Neural crest cell (in vitro differentiated cells): ENCODE data around the gene ACRBP. TPM values are rescaled to one million over a fixed set of nuclear protein-coding genes. Genes with fewer than 3 reads are reported as not detected.
A peak's percentile ranks its signal among the peaks of the same experiment; 100 is the strongest.

ENCODE experiments used
- DNase-seq: peaks from one replicate; pipeline ENCODE4 v3.0.0; 2021; ENCODE audit warnings: low read depth, mixed read lengths, low spot score
- H3K27ac Mint-ChIP-seq: one replicate; pipeline ENCODE4 v1.8.0; 2021; ENCODE audit warnings: mild to moderate bottlenecking, mixed read lengths; ENCODE audit not compliant: unreplicated experiment
- H3K27me3 Mint-ChIP-seq: 2 replicates; pipeline ENCODE4 v1.8.0; 2021; ENCODE audit warnings: low read depth, mild to moderate bottlenecking, mixed read lengths
- H3K36me3 Mint-ChIP-seq: 2 replicates; pipeline ENCODE4 v1.8.0; 2021; ENCODE audit warnings: low read depth, mild to moderate bottlenecking, mixed read lengths
- H3K4me1 Mint-ChIP-seq: 2 replicates; pipeline ENCODE4 v1.8.0; 2021; ENCODE audit warnings: mixed read lengths
- H3K4me3 Mint-ChIP-seq: one replicate; pipeline ENCODE4 v1.8.0; 2021; ENCODE audit warnings: mild to moderate bottlenecking, mixed read lengths
- H3K9me3 Mint-ChIP-seq: 2 replicates; pipeline ENCODE4 v1.8.0; 2021; ENCODE audit warnings: mixed read lengths
- long read RNA-seq: library from polyadenylated mRNA; unstranded; transcript quantifications from one replicate; pipeline ENCODE4 v2.0.0, GENCODE V29; 2020
- total RNA-seq: library from RNA; stranded (reverse); gene quantifications from 2 replicates; pipeline ENCODE4 v1.2.1, GENCODE V29; 2021
- TF ChIP-seq, protein P1 (sequence below): fragments of 200-600 bp; sonication (generic); conservative IDR thresholded peaks from 2 replicates; pipeline ENCODE4 v1.5.0; 2021; ENCODE audit warnings: antibody characterized with exemption, mild to moderate bottlenecking

The ACRBP gene
- 1.9 and 2.4 TPM in 2 replicates for total RNA-seq
- long read RNA-seq: 0 reads

DNA sequence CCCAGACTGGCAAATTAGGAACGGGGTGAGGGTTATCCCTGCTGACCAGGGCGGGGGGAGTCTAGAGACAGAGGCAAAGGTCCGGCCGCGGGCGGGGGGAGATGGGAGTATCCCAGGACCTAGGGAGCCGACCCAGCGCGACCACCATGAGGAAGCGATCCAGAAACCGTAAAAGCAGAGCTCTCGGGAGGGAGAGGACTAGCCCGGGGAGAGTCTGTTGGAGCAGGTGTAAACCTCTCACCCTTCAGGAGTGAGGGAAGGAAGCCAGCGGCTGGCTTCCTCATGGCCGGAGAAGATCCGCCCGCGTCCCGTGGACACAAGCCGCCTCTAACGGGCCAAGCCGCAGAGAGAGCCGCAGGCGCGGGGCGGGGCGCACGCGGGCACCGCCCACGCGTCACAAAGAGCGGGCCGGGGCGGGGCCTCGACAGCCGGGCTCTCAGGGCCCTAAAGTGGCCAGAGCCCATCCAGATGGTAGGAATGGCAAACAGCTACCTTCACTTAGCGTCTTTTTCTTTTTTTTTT lies at the start of gene ACRBP:
Gene ACRBP (minus strand): TSS at position 350 of the 522 bp plus-strand sequence. CDS start 66 bp downstream, at position 284.
- Mint-ChIP-seq H3K36me3 (peaks cover 10% of the 10 kb centered on the region), H3K27ac (peak within 1 kb of the TSS; percentile 46), H3K4me3 (peak within 1 kb of the TSS; percentile 83), H3K9me3 (no peaks in the 10 kb centered on the region), H3K27me3 (peaks cover 11% of the 10 kb centered on the region), H3K4me1 (peaks cover 16% of the 10 kb centered on the region)
- DNase-seq: peak; percentile 69
- TF ChIP-seq, protein P1, sequence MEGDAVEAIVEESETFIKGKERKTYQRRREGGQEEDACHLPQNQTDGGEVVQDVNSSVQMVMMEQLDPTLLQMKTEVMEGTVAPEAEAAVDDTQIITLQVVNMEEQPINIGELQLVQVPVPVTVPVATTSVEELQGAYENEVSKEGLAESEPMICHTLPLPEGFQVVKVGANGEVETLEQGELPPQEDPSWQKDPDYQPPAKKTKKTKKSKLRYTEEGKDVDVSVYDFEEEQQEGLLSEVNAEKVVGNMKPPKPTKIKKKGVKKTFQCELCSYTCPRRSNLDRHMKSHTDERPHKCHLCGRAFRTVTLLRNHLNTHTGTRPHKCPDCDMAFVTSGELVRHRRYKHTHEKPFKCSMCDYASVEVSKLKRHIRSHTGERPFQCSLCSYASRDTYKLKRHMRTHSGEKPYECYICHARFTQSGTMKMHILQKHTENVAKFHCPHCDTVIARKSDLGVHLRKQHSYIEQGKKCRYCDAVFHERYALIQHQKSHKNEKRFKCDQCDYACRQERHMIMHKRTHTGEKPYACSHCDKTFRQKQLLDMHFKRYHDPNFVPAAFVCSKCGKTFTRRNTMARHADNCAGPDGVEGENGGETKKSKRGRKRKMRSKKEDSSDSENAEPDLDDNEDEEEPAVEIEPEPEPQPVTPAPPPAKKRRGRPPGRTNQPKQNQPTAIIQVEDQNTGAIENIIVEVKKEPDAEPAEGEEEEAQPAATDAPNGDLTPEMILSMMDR: no peak

DNA sequence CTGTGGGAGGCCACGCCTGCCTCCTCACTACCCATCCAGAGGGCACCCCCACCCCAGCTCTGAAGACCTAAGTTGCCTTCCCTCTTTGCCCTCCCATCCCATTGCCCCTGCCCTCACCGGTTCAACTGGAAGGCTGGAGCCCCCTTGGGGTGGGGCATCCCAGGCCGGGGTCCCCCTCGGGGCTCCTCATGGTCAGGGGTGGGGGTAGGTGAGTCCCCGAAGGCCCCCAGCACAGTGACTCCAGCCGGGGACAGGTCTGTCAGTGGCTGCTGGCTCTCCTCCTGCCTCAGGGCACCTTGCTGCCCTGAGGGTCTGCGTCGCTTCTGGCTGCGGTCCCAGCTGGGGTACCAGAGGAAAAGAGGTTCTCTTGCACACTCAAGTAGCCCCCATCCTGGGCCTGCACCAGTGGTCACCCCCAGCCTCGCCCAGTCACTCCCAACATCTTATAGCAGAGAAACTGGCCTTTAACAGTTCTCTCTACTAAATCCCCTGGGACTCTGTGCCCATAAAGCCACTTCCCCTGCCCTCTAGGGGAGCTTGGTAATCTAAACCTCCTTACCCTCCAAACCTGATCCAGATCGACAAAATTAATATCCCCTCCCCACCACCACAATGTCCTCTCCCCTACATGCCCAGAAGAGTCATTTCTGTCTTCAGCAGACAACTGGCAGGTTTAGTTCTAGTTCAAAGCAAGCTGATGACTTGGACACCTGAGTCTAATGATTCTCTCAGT lies 48.2 kb upstream of the ACRBP start:
- peaks cover 24% of the 10 kb centered on the region for H3K4me1 Mint-ChIP-seq
- H3K9me3 Mint-ChIP-seq: no peaks in the 10 kb centered on the region
- TF ChIP-seq, protein P1: no peak
- H3K27ac Mint-ChIP-seq: no peak overlapping the region
- H3K36me3 Mint-ChIP-seq: no peaks in the 10 kb centered on the region
- no peak for DNase-seq
- H3K4me3 Mint-ChIP-seq: peak overlapping the region; percentile 24
- peaks cover 27% of the 10 kb centered on the region for H3K27me3 Mint-ChIP-seq

DNA sequence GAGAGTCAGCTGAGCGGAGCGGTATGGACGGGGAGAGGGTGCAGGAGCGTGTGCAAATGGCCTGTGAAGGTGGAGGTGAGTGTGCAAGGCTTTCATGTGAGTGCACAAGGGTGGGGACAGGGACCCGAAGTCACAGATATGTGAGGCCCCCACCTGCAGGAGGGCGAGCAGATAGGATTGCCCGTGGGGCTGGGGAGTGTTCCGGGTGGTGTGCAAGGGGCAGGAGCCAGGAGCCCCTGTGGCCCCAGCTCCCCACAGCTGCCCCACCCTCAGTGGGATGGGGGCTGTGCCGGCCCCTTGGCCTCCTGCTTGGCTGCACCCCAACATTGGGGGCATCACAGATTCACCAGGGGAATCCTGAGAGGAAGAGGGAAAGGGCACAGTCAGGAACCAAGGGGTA lies 47.5 kb upstream of the ACRBP start:
- H3K27ac Mint-ChIP-seq: no peak overlapping the region
- no peaks in the 10 kb centered on the region for H3K36me3 Mint-ChIP-seq
- no peak overlapping the region for H3K4me3 Mint-ChIP-seq
- TF ChIP-seq, protein P1: no peak
- H3K27me3 Mint-ChIP-seq: peaks cover 25% of the 10 kb centered on the region
- peaks cover 29% of the 10 kb centered on the region for H3K4me1 Mint-ChIP-seq
- H3K9me3 Mint-ChIP-seq: no peaks in the 10 kb centered on the region
- DNase-seq: no peak

DNA sequence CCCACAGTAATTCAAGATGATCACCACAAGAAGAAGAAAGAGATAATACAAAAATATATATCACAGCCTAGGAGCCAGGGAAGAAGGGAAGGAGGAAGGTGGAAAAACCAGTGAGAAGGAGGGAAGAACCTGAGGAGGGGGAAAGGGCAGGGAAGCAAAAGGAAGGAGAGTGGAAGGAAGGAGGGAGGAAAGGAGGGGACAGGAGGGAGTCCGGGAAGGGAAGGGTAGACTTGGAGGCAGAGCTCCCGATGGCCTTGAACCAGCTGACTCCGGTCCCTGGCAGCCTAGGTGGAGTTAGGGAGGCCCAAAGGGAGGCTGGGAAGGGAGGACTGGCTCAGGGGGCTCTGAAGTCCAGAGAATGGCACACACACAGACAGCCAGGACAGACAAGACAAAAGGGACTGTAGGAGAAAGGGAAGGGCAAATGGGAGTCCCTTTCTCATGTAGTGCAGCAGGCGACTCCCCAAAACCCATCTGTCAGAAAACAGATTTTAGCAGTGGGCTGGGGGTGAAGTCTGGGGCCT lies 46.7 kb upstream of the ACRBP start:
- peak overlapping the region; percentile 72 for H3K4me3 Mint-ChIP-seq
- peaks cover 27% of the 10 kb centered on the region for H3K4me1 Mint-ChIP-seq
- H3K36me3 Mint-ChIP-seq: no peaks in the 10 kb centered on the region
- no peaks in the 10 kb centered on the region for H3K9me3 Mint-ChIP-seq
- no peak for DNase-seq
- H3K27me3 Mint-ChIP-seq: peaks cover 21% of the 10 kb centered on the region
- no peak overlapping the region for H3K27ac Mint-ChIP-seq
- TF ChIP-seq, protein P1: no peak

DNA sequence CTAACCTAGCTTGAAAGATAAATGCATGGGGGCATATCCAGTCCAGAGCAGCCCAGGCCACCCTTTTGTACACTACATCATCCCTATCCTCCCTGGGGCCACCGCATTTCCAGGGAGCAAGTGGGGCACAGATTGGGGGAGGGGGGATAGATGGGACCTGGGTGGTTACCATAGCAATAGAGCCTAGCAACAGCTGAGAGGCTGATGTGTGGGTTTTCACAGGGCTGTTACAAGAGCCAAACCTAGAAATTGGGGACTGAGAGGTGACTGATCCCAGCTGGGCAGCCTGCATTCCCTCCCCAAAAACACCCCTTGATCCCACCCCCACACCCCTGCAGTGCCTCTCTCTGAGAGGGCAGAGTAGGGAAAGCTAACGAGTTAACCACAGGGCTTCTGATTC lies 45.7 kb upstream of the ACRBP start:
- peaks cover 11% of the 10 kb centered on the region for H3K27me3 Mint-ChIP-seq
- no peak for DNase-seq
- H3K4me1 Mint-ChIP-seq: peaks cover 33% of the 10 kb centered on the region
- H3K27ac Mint-ChIP-seq: no peak overlapping the region
- no peaks in the 10 kb centered on the region for H3K36me3 Mint-ChIP-seq
- H3K4me3 Mint-ChIP-seq: peak overlapping the region; percentile 78
- H3K9me3 Mint-ChIP-seq: no peaks in the 10 kb centered on the region
- TF ChIP-seq, protein P1: no peak
